ENCODE results near the gene ZNF608.

DNA sequence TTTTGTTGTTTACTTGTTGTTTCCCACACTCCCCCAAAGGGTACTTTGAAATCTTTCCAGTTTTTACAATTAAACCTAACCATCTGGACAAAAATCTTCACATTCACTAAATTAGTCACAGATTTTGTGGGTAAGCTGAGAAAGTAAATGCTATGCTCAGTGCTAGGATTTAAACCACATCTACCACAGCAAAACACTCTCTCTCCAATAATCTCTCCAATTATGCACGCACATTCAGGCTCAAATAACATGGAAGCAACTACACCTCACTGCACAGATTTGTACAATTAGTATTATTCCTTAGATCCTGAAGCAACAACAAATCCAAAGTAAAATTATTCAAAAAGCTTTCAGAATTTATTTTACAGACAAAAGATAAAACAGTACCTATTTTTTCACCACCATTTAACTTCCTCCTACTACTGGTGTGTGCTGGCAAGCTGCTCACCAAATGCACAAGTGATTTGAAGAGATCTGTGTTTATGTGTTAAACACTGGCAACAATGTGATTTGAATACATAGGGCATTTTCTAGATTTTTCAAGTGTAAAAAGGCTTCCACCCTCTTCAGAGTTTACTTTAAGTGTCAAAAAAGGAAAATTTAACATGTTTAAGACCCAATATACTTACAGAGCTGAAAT is 16.6 kb downstream of the ZNF608 start:
- TF ChIP-seq EZH2 (IDR thresholded peaks at IDR 0.05; ENCODE audit: low read length, unreplicated experiment) (no peak), EZH2phosphoT487 (IDR thresholded peaks at IDR 0.05; ENCODE audit: borderline replicate concordance, low read length) (no peak)
- TF ChIP-seq, protein P1, sequence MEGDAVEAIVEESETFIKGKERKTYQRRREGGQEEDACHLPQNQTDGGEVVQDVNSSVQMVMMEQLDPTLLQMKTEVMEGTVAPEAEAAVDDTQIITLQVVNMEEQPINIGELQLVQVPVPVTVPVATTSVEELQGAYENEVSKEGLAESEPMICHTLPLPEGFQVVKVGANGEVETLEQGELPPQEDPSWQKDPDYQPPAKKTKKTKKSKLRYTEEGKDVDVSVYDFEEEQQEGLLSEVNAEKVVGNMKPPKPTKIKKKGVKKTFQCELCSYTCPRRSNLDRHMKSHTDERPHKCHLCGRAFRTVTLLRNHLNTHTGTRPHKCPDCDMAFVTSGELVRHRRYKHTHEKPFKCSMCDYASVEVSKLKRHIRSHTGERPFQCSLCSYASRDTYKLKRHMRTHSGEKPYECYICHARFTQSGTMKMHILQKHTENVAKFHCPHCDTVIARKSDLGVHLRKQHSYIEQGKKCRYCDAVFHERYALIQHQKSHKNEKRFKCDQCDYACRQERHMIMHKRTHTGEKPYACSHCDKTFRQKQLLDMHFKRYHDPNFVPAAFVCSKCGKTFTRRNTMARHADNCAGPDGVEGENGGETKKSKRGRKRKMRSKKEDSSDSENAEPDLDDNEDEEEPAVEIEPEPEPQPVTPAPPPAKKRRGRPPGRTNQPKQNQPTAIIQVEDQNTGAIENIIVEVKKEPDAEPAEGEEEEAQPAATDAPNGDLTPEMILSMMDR (conservative IDR thresholded peaks at IDR 0.05; ENCODE audit: low read depth, low read length): no peak

All from PC-3 (cell line).